ENCODE results near the gene ANKMY2.
"Not testable (repeated sequence)": the region's sequence is repeated elsewhere in the genome, so short reads cannot be mapped to it uniquely, and the experiment has no call there.

The ANKMY2 gene

GRCh38 chr7:16659854-16660497 lies 14.4 kb upstream of the ANKMY2 start:
- DNase-seq (ENCODE audit: low read depth): not testable (repeated sequence)

DNA sequence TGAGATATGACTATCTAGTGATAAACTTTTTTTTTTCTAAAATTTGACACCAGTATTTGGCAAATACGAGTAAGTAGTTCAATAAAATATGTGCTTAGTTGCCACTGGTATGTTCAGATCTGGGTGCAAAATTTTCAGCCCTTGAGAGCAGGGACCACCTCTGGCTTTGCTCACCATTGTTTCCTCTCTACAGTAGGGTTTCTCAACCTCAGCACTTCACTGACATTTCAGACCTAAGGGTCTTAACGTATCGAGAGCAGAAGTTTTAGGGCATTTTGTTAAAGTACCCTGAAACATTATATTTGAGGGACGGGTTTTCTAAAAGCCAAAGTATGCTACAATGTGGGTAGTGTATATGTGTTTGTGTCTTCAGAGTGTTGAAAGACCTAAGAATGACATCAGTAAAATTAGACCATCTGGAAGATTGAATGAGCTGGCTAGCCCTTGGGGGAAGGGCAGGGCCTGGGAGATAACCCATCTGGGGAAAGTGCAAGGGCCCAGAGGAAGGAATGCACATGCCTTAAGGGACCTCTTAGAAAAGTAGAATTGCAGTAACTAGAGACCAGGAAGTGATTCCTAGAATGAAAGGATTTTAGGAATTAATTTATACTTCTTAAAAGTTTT lies 12.2 kb upstream of the ANKMY2 start:
- DNase-seq (ENCODE audit: low read depth): no peak

DNA sequence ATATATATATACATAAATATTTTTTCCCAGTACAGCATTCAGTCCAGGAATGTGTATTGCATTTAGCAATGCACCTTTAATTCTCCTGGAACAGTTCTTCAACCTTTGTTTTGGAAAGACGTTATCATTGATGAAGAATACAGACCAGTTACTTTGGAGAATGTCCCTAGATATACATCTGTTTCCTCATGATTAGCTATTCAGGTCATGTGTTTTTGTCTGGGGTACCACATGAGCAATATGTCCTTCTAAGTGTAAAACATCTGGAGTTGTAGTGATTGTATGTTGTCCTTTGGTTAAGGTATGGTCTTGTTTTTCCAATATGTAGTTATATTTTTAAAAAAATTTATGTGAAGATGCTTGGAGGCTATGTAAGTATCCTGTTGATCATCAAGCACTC lies 10.6 kb upstream of the ANKMY2 start:
- no peak for DNase-seq (ENCODE audit: low read depth)

DNA sequence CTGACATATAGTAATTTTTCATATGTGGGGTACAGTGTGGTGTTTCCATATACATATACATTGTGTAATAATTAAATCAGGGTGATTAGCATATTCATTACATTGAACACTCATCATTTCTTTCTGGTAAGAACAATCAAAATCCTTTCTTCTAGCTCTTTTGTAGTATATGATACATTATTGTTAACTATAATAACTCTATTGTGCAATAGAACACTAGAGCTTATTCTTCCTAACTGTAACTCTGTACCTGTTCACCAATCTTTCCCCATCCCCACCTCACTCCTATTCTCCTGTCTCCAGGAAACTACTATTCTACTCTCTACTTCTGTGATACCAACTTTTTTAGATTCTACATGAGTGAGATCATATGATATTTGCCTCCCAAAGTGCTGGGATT lies 9.8 kb upstream of the ANKMY2 start:
- no peak for DNase-seq (ENCODE audit: low read depth)

- no peak for DNase-seq (ENCODE audit: low read depth)
Measured at GRCh38 chr7:16652888-16653287, 7.3 kb upstream of the ANKMY2 start.

GRCh38 chr7:16652240-16652583 lies 6.7 kb upstream of the ANKMY2 start:
- DNase-seq (ENCODE audit: low read depth): no peak

DNA sequence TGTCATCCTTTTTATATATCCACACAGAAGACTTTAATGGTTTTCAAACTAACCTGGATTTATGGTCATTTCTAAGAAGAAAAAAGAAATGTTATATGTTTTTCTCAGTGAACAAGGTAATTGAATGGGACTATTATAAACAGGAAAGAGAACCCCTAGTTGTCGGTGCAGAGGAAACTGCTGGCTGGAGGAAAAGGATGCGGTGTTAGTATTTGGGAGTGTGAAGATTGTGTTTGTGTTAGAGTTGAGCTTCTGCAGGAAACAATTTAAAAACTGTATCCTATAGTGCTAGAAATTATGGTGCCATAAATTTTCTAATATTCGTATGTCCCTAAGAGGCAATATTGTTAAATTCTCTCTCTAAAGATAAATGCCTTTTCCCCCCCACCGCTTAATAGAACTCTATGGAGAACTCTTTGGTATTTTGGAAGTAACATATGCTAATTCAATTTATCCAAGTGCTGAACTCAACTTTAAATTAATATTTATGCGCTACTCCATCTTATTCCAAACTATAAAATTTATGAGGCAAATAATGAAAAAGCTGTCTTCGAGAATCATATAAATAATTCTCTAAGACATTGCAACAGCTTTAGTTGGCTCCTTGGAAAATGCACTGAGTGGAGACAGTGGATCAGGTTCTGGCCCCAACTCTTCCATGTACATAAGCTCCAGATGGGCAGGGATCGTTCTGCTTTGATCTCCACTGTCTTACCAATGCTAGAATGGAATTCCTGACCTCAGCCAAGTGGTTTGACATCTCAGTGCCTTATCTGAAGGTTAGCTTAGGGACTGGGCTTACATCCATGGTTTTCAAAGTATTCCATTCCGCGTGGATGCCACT lies 6.1 kb upstream of the ANKMY2 start:
- no peak for DNase-seq (ENCODE audit: low read depth)

DNA sequence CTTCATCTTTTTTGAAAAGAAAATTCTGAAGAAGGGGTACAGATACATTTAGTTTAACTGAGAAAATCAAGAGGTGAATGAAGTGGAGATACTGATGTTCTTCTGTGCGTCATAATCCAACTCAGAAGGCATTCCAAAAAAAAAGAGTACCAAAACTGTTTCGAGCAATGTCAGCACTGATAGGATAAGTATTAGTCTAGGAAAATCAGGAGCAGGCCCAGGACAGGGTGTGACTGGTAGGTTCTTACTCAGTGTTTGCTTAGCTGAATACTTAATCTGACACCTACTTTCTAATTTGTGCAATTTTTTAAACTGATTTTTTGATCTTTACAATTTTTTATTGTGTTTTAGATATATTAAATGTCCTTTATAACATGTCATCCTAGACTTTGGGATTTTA lies 4.7 kb upstream of the ANKMY2 start:
- DNase-seq (ENCODE audit: low read depth): no peak

GRCh38 chr7:16649196-16649595 lies 3.6 kb upstream of the ANKMY2 start:
- DNase-seq (ENCODE audit: low read depth): no peak

DNA sequence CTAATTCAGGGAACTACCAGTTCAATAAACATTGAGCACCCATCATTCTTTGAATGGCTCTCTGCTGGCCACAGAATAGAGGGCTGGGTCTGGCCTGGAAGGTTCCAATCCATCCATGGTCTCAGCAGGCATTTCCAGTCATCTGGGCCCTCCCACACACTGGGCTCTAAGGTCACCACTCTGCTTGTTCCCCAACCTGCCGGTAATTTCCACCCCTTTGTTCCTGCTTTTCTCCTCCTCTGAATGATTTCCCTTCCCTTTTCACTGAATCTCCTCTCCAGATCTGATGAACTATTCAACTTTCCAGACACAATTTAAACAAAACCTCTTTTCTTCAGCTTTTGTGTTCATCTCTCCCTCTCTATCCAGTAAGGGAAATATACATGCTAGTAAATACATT lies 3.0 kb upstream of the ANKMY2 start:
- DNase-seq (ENCODE audit: low read depth): no peak

- DNase-seq (ENCODE audit: low read depth): no peak
Measured at GRCh38 chr7:16647435-16647960, 1.9 kb upstream of the ANKMY2 start.

GRCh38 chr7:16646472-16647072 lies 1.0 kb upstream of the ANKMY2 start:
- no peak for DNase-seq (ENCODE audit: low read depth)

- peak; percentile 14 for DNase-seq (ENCODE audit: low read depth)
Measured at GRCh38 chr7:16644636-16645592, 640 bp downstream of the ANKMY2 start.

- no peak for DNase-seq (ENCODE audit: low read depth)
Measured at GRCh38 chr7:16644157-16644556, 1.4 kb downstream of the ANKMY2 start.

DNA sequence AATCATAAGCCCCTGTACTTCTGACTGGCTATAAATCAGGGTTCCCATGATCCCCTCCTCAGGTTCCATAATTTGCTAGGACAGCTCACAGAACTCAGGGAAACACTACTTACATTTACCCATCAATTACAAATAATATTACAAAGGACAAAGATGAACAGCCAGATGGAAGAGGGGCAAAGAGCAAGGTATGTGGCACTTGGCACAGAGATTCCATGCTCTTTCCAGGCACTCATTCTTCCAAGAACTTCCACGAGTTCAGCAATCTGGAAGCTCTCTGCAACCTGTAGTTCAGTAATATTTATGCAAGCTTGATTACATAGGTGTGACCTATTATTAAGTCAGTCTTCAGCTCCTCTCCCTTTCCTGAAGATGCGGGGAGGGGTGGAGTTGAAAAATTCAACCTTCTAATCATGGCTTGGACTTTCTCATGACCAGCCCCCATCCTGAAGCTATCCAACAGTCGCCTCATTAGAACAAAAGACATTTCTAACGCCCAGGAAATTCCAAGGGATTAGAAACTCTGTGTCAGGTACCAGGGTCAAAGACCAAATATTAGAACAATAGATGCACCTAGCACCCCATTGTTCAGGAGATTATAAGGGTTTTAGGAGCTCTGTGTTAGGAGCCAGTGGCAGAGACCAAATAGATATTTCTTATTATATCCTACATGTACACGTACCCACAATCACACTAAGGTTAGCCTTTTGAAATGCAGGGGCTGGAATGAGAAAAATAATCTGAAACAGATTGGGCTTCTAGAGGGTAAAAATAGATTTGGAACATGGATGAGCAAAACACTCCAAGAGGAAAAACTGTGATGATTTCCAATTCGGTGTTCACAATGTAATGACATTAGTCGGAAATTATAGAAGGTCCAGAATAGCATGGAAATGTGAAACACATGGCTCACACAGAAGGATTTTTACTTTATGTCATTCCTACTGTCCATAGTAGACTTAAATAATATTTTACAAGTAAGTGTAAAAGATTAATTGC lies 7.0 kb downstream of the ANKMY2 start:
- DNase-seq (ENCODE audit: low read depth): no peak

DNA sequence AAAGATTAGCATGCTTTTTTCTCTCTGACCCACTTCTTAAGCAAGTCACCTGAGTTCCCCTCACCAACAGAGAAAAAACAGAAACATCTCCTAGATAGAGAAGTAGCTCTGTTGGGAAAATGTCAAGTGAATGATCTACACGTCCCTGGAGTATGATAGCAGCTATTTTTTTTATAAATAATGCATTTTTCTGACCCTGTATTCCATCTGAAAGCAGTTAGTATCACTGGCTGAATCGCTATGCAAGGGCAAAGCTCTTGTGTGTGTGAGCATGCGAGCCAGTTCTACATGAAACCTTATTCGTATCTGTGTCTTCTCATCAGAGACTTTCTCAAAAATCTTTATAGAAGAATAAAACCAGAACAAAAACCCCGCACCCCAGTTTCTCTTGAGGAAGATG lies 8.2 kb downstream of the ANKMY2 start:
- no peak for DNase-seq (ENCODE audit: low read depth)

- no peak for DNase-seq (ENCODE audit: low read depth)
Measured at GRCh38 chr7:16636555-16637101, 8.9 kb downstream of the ANKMY2 start.

DNA sequence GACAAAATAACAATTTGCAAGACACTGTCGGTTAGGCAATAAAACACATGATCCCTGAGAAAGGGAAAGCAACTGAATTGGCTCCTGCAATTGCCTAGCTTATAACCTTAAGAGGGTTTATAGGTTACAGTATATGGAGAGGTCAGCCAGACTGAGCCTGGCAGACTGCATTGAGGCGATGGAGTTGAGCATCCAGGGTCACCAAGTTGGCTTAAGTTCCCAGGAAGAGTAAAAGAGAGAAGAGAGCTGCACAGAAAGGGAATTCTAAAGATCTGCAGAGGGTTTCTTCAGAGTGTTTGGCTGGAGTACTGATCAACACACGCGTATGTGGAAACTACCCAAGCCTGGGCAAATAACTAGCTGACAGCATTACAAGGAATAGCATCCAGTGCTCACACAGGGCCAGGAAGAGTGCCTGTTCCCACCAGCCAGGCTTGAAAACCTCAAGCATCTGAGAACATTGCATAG lies 11.2 kb downstream of the ANKMY2 start:
- no peak for DNase-seq (ENCODE audit: low read depth)

GRCh38 chr7:16630654-16631053 lies 14.9 kb downstream of the ANKMY2 start:
- no peak for DNase-seq (ENCODE audit: low read depth)

GRCh38 chr7:16627236-16627635 lies 18.3 kb downstream of the ANKMY2 start:
- no peak for DNase-seq (ENCODE audit: low read depth)
